Measurements from ENCODE around the gene SIGLECL1.

Gene SIGLECL1

DNA sequence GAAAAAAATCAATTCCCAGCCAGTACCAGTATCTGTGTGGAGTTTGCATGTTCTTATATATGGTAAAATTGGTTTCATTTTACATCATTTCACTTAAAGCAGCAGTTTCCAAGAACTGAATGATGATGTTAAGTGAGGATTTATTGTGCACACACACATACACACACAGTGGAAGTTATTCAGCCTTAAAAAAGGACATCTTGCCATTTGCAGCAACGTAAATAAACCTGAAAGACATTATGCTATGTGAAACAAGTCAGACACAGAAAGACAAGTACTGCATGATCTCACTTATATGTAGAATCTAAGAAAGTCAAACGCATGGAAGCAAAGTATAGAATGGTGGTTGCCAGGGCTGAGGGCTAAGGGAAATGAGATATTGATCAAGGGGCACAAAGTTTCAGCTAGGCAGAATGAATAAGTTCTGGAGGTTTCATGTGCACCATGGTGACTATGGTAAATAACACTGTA, 5.3 kb downstream of the SIGLECL1 start:
- H3K4me1 ChIP-seq (ENCODE audit: control insufficient read depth, insufficient read depth, low read length), result no peaks in the 10 kb centered on the region
- H3K9me3 ChIP-seq (replicated peaks; ENCODE audit: low read length), result no peaks in the 10 kb centered on the region
- H3K4me2 ChIP-seq (ENCODE audit: low read length), result no peak overlapping the region
- H3K4me3 ChIP-seq (ENCODE audit: low read length), result no peak overlapping the region
- no peaks in the 10 kb centered on the region for H3K27me3 ChIP-seq (ENCODE audit: control insufficient read depth, insufficient read depth, low read length)
- no peak overlapping the region for H3K9ac ChIP-seq (ENCODE audit: low read depth, low read length)
- H3K36me3 ChIP-seq (ENCODE audit: insufficient read depth, low read length), result no peaks in the 10 kb centered on the region

DNA sequence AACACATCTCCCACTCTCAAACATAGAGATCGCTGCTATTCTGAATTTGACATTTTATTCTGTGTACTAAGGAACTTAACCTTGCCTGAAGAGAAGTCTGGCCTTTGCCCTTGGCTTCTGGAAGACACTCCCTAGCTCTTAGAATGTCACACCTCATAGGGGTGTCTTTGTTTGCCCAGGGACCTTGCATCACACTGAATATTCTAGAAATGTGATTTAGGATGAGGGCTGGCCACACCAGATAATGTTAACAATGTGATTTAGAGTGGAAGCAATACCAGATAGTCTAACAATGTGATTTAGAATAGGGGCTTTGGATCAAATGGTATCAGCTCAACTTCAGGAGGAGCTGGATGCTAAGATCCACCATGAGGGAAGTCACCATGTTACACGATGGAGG, 6.6 kb downstream of the SIGLECL1 start:
- H3K9me3 ChIP-seq (replicated peaks; ENCODE audit: low read length), result no peaks in the 10 kb centered on the region
- no peaks in the 10 kb centered on the region for H3K27me3 ChIP-seq (ENCODE audit: control insufficient read depth, insufficient read depth, low read length)
- no peaks in the 10 kb centered on the region for H3K4me1 ChIP-seq (ENCODE audit: control insufficient read depth, insufficient read depth, low read length)
- no peak overlapping the region for H3K4me2 ChIP-seq (ENCODE audit: low read length)
- H3K9ac ChIP-seq (ENCODE audit: low read depth, low read length), result no peak overlapping the region
- H3K4me3 ChIP-seq (ENCODE audit: low read length), result no peak overlapping the region
- no peaks in the 10 kb centered on the region for H3K36me3 ChIP-seq (ENCODE audit: insufficient read depth, low read length)

DNA sequence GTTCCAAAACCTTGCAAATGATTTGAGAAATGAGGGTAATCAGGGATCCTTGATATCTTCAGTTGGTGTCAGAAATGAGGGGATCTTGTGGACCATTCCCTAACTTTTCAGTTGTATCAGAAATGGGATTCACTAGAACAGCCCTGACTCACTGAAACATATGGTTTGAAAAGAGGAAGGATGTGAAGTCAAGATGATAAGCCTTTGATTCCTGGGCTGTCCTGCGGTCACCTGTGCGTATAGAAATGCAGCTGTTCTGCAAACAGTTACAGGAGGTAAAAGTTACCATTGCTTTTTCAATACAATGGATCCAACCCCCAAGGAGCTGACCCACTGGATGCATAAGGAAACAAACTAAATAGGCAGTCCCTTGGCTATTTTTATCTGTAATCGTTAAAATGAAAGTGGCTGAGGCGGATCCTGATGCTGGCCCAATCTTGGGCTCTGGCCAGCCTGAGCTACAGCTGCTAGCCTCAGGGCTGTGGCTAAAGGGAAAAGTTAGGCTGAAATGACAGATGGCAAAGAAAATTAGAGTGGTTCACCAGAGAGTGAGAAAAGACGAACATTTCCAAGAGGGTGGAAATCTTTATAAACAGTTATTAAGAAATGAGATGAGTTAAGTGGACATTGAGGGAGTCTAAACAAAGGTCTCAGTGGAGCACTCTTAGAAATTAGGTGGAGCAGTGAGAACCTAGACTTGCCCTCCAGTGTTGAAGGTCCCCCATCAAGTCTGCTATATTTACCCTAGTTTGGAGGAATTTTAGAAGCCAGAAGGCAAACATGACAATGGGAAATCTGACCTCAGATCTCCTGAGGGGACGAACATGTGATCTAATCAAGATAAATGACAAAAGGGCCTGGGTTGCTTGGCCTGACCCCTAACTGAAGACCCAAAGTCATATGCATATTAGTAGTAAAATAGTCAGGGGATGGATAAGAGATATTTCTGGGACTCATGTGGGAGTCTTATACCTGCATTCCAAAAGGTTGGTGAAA, 7.6 kb downstream of the SIGLECL1 start:
- no peaks in the 10 kb centered on the region for H3K4me1 ChIP-seq (ENCODE audit: control insufficient read depth, insufficient read depth, low read length)
- H3K27me3 ChIP-seq (ENCODE audit: control insufficient read depth, insufficient read depth, low read length), result no peaks in the 10 kb centered on the region
- H3K9me3 ChIP-seq (replicated peaks; ENCODE audit: low read length), result no peaks in the 10 kb centered on the region
- no peak overlapping the region for H3K4me2 ChIP-seq (ENCODE audit: low read length)
- no peaks in the 10 kb centered on the region for H3K36me3 ChIP-seq (ENCODE audit: insufficient read depth, low read length)
- no peak overlapping the region for H3K4me3 ChIP-seq (ENCODE audit: low read length)
- no peak overlapping the region for H3K9ac ChIP-seq (ENCODE audit: low read depth, low read length)

DNA sequence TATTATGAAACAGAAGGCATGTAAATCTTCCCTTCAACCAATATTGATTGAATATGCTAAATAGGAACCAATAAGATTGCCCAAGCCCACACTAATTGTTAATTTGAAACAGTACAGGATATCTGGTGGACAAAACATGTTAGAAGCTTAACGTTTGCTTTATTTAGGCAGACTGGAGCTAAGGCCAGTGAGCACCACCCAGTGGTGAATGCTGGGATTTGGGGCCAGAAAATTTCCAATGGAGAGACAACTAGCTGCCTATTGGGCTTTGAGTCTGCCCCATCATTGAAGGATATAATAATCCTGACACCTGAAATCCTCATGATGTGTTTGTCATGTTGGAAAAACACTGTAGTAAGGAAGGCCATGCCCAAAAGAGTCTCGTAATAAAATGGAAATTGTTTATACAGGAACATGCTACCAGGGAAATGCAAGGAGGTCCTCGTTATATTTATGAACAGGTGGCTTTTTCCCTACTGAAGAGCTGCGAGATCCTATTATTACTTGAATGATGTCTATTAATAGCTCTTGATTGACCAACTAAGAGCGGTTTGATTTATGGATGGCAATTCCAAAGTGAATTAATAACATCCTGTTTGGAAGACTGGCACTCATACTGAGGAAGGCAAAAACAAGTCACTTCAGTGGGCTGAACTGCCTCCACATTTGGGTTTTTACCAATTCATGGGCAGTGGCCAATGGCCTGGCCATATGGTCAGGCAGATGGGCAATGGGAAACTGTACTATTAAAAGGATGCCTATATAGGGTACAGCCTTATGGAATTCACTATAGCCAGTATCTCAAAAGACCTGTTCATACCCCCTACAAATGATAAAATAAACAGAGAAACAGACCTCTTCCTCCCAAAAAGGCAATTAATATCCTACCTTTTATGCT, 8.7 kb downstream of the SIGLECL1 start:
- H3K4me2 ChIP-seq (ENCODE audit: low read length), result no peak overlapping the region
- H3K36me3 ChIP-seq (ENCODE audit: insufficient read depth, low read length), result no peaks in the 10 kb centered on the region
- H3K9ac ChIP-seq (ENCODE audit: low read depth, low read length), result no peak overlapping the region
- no peaks in the 10 kb centered on the region for H3K9me3 ChIP-seq (replicated peaks; ENCODE audit: low read length)
- no peak overlapping the region for H3K4me3 ChIP-seq (ENCODE audit: low read length)
- no peaks in the 10 kb centered on the region for H3K27me3 ChIP-seq (ENCODE audit: control insufficient read depth, insufficient read depth, low read length)
- H3K4me1 ChIP-seq (ENCODE audit: control insufficient read depth, insufficient read depth, low read length), result no peaks in the 10 kb centered on the region

DNA sequence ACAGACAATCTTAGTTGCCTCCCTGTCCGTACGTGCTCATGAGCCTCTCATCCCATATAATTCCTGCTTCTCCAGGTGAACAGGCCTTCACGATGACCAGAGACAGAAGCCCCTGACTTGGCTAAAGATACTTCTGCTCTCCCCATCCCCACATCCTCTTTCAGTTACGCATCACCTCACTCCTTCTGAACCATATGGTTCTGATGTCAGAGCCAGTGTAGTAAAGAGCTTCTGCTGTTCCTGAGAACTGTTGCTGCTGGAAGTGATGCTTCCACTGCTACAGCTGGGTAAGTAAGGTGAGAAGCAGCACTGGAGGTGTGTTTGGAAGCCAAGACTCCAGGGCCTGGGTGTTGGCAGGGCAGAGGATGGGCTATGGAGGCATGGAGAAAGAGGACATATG, 12.9 kb downstream of the SIGLECL1 start:
- no peak overlapping the region for H3K4me2 ChIP-seq (ENCODE audit: low read length)
- H3K36me3 ChIP-seq (ENCODE audit: insufficient read depth, low read length), result no peaks in the 10 kb centered on the region
- no peaks in the 10 kb centered on the region for H3K4me1 ChIP-seq (ENCODE audit: control insufficient read depth, insufficient read depth, low read length)
- no peaks in the 10 kb centered on the region for H3K27me3 ChIP-seq (ENCODE audit: control insufficient read depth, insufficient read depth, low read length)
- H3K4me3 ChIP-seq (ENCODE audit: low read length), result no peak overlapping the region
- peaks cover 4% of the 10 kb centered on the region for H3K9me3 ChIP-seq (replicated peaks; ENCODE audit: low read length)
- H3K9ac ChIP-seq (ENCODE audit: low read depth, low read length), result no peak overlapping the region

DNA sequence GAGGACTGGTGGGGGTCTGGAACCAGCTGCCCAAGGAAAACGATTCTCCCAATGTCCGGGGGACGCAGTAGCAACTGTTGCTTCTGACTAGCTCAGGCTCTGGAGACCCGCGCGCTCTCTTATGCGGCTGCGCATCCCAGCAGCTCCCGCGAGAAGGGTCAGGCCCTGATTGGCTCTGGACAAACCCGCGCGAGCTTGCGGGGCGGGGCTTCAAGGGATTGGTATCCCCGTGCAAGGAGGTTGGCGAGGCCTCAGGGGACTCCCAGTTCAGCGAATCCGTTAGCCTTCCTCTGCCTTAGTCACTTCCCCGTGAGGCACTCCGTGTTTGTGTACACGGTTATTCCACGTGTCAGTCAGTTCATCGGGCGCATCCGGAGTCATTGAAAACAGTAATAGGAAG, 20.2 kb downstream of the SIGLECL1 start:
- no peaks in the 10 kb centered on the region for H3K27me3 ChIP-seq (ENCODE audit: control insufficient read depth, insufficient read depth, low read length)
- no peak overlapping the region for H3K4me3 ChIP-seq (ENCODE audit: low read length)
- H3K9ac ChIP-seq (ENCODE audit: low read depth, low read length), result no peak overlapping the region
- no peaks in the 10 kb centered on the region for H3K4me1 ChIP-seq (ENCODE audit: control insufficient read depth, insufficient read depth, low read length)
- H3K9me3 ChIP-seq (replicated peaks; ENCODE audit: low read length), result no peaks in the 10 kb centered on the region
- H3K36me3 ChIP-seq (ENCODE audit: insufficient read depth, low read length), result no peaks in the 10 kb centered on the region
- H3K4me2 ChIP-seq (ENCODE audit: low read length), result no peak overlapping the region

DNA sequence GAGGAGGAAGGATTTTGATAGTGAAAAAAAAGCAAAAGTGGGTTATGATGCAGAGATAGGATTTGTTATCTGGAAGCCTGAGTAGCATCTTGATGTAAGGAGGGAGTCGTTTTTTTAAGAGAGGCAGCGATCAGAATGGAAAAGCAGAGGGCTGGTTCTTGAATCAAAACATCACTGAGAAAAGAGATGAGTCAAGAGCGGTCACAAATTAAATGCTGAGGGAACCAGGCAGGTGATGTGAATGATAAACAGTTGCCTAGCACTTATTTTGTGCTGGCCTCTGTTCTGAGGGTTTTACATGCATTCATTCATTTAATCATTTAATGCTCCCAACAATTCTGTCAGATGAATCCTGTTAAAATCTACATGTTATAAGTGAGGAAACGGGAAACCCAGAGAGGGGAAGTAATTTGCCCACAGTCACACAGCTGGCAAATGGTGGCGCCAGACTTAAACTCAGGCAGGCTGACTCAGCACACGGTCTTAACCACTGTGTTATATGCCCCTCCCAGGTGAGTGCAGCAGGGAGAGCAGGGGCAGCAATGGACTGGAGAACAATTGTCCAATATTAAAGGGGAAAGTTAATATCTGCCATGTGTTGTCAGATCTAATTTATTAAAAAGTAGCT, 21.4 kb downstream of the SIGLECL1 start:
- H3K4me2 ChIP-seq (ENCODE audit: low read length), result no peak overlapping the region
- H3K36me3 ChIP-seq (ENCODE audit: insufficient read depth, low read length), result no peaks in the 10 kb centered on the region
- no peaks in the 10 kb centered on the region for H3K27me3 ChIP-seq (ENCODE audit: control insufficient read depth, insufficient read depth, low read length)
- no peak overlapping the region for H3K4me3 ChIP-seq (ENCODE audit: low read length)
- no peaks in the 10 kb centered on the region for H3K4me1 ChIP-seq (ENCODE audit: control insufficient read depth, insufficient read depth, low read length)
- H3K9ac ChIP-seq (ENCODE audit: low read depth, low read length), result no peak overlapping the region
- no peaks in the 10 kb centered on the region for H3K9me3 ChIP-seq (replicated peaks; ENCODE audit: low read length)

DNA sequence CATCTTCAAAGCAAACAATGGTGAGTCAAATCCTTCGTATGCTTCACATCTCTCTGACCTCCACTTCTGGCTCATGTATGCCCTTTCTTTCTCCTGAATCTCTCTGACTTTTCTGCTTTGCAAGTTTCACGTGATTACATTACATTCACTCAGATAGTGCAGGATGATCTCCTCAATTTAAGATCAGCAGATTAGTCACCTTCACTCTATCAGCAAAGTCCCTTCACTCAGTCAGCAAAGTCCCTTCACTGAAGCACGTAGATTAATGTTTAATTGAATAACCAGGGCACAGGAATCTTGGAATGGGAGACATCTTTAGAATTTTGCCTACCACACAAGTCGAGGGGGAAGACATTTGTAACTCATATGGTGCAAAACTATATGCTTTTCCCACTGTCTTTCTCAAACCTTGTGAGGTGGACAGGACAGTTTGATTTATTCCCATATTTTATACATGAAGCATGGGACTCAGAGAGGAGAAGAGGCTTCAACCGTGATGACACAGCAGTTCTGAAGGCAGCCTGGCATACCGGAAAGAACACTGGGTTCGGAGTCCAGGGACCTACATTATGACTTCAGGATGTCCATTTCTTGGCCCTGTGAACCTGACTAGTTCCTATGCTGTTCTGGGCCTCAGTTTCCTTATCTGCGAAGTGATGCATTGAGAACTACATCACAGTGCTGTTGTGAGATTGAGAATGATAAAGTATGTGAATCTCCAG, 23.3 kb downstream of the SIGLECL1 start:
- no peaks in the 10 kb centered on the region for H3K27me3 ChIP-seq (ENCODE audit: control insufficient read depth, insufficient read depth, low read length)
- peaks cover 3% of the 10 kb centered on the region for H3K9me3 ChIP-seq (replicated peaks; ENCODE audit: low read length)
- H3K4me1 ChIP-seq (ENCODE audit: control insufficient read depth, insufficient read depth, low read length), result no peaks in the 10 kb centered on the region
- H3K9ac ChIP-seq (ENCODE audit: low read depth, low read length), result no peak overlapping the region
- H3K4me2 ChIP-seq (ENCODE audit: low read length), result no peak overlapping the region
- no peak overlapping the region for H3K4me3 ChIP-seq (ENCODE audit: low read length)
- H3K36me3 ChIP-seq (ENCODE audit: insufficient read depth, low read length), result no peaks in the 10 kb centered on the region

DNA sequence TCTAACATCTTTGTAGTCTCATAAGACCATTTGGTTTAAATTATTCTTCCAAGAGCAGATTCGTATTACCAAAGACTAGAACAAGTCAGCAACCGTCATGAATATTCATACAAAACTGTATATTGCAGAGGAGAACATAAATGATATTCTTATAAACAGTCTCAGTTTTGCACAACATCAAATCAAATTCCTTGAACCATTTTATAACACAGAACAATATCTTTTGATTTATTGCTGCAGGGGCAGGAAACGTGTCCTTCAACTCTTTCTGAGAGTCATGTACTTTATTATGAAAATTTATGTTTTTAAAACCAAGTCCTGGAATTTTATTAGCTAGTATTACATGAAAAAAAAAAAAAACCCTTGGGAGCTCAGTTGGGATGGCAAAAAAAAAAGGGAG, 26.2 kb downstream of the SIGLECL1 start:
- H3K36me3 ChIP-seq (ENCODE audit: insufficient read depth, low read length), result no peaks in the 10 kb centered on the region
- H3K9ac ChIP-seq (ENCODE audit: low read depth, low read length), result no peak overlapping the region
- H3K4me2 ChIP-seq (ENCODE audit: low read length), result no peak overlapping the region
- no peaks in the 10 kb centered on the region for H3K4me1 ChIP-seq (ENCODE audit: control insufficient read depth, insufficient read depth, low read length)
- H3K9me3 ChIP-seq (replicated peaks; ENCODE audit: low read length), result peaks cover 3% of the 10 kb centered on the region
- no peaks in the 10 kb centered on the region for H3K27me3 ChIP-seq (ENCODE audit: control insufficient read depth, insufficient read depth, low read length)
- H3K4me3 ChIP-seq (ENCODE audit: low read length), result no peak overlapping the region

DNA sequence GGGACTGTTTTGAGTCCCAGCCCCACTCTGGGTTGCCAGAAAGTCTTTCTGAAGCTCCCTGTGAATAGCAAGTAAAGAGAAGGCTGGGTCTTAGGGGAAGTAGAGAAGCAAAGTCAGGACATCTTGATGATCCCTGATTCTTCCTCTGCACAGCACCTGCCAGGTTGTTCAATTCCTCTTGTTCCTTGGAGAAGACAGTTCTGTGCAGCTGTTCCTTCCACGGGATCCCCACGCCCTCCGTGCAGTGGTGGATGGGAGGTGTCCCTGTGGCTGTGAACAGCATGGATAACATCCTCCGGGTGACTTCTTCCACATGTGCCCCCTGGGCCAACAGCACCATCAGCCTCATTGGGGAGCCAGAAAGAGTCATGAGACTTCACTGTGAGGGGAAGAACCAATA, 31.5 kb downstream of the SIGLECL1 start:
- no peaks in the 10 kb centered on the region for H3K36me3 ChIP-seq (ENCODE audit: insufficient read depth, low read length)
- no peak overlapping the region for H3K4me2 ChIP-seq (ENCODE audit: low read length)
- no peak overlapping the region for H3K9ac ChIP-seq (ENCODE audit: low read depth, low read length)
- no peaks in the 10 kb centered on the region for H3K27me3 ChIP-seq (ENCODE audit: control insufficient read depth, insufficient read depth, low read length)
- peaks cover 3% of the 10 kb centered on the region for H3K9me3 ChIP-seq (replicated peaks; ENCODE audit: low read length)
- no peak overlapping the region for H3K4me3 ChIP-seq (ENCODE audit: low read length)
- H3K4me1 ChIP-seq (ENCODE audit: control insufficient read depth, insufficient read depth, low read length), result no peaks in the 10 kb centered on the region

DNA sequence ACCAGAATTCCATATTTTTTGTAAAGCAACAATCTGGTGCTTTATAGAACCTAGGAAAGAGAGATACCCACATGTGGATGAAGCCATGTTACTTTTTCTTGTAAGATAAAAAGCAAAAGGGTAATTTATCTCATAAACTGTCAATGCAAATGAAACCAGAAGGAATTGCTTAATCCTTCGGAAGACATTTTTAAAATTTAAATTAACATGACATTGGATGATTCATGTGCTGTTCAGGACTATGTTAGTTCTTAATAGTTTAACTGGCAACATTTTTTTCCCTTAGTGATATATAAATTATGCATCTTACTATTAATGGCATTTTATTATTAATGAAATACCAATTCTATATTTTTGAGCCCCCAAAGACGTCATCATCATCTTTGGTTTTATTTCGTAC, 34.8 kb downstream of the SIGLECL1 start:
- Histone ChIP-seq H3K27me3 (ENCODE audit: control insufficient read depth, insufficient read depth, low read length) (no peaks in the 10 kb centered on the region), H3K9me3 (replicated peaks; ENCODE audit: low read length) (no peaks in the 10 kb centered on the region)

More for the DNA sequence above, 34.8 kb downstream of the SIGLECL1 start:
- H3K36me3 ChIP-seq (ENCODE audit: insufficient read depth, low read length), result no peaks in the 10 kb centered on the region
- no peak overlapping the region for H3K9ac ChIP-seq (ENCODE audit: low read depth, low read length)
- H3K4me1 ChIP-seq (ENCODE audit: control insufficient read depth, insufficient read depth, low read length), result no peaks in the 10 kb centered on the region
- H3K4me3 ChIP-seq (ENCODE audit: low read length), result no peak overlapping the region
- no peak overlapping the region for H3K4me2 ChIP-seq (ENCODE audit: low read length)

Measured in skeletal muscle satellite cell (primary cell).